Mesodermal cell (in vitro differentiated cells): Measurements from ENCODE around the gene PGLYRP3.

ENCODE experiments used
- H3K27ac ChIP-seq: 2 replicates; pipeline ENCODE4 v1.7.0; 2013; ENCODE audit warnings: mild to moderate bottlenecking, low read depth, low read length, moderate library complexity; ENCODE audit not compliant: severe bottlenecking
- H3K36me3 ChIP-seq: 2 replicates; pipeline ENCODE4 v1.7.1; 2013; ENCODE audit warnings: mild to moderate bottlenecking, low read length, moderate library complexity; ENCODE audit not compliant: control insufficient read depth, insufficient read depth
- H3K4me1 ChIP-seq: one replicate; pipeline ENCODE4 v1.7.1; 2013; ENCODE audit warnings: mild to moderate bottlenecking, low read length; ENCODE audit not compliant: insufficient read depth, control insufficient read depth, poor library complexity, severe bottlenecking
- H3K4me3 ChIP-seq: 2 replicates; pipeline ENCODE4 v1.7.0; 2013; ENCODE audit warnings: low read length, control low read depth, mild to moderate bottlenecking; ENCODE audit not compliant: insufficient read depth, poor library complexity, severe bottlenecking; ENCODE audit errors: extremely low read depth
- H3K9me3 ChIP-seq: 2 replicates; pipeline ENCODE4 v1.7.1; 2013; ENCODE audit warnings: mild to moderate bottlenecking, low read length, moderate library complexity; ENCODE audit not compliant: control insufficient read depth
- WGBS, 2 experiments: methylation state at CpG; one replicate each; pipeline ENCODE4 v1.1.5; 2013; ENCODE audit warnings: missing lambda C conversion rate in 2 of 2; ENCODE audit not compliant: insufficient coverage in 2 of 2; 5-methylcytosine and 5-hydroxymethylcytosine counted together

Gene PGLYRP3

DNA sequence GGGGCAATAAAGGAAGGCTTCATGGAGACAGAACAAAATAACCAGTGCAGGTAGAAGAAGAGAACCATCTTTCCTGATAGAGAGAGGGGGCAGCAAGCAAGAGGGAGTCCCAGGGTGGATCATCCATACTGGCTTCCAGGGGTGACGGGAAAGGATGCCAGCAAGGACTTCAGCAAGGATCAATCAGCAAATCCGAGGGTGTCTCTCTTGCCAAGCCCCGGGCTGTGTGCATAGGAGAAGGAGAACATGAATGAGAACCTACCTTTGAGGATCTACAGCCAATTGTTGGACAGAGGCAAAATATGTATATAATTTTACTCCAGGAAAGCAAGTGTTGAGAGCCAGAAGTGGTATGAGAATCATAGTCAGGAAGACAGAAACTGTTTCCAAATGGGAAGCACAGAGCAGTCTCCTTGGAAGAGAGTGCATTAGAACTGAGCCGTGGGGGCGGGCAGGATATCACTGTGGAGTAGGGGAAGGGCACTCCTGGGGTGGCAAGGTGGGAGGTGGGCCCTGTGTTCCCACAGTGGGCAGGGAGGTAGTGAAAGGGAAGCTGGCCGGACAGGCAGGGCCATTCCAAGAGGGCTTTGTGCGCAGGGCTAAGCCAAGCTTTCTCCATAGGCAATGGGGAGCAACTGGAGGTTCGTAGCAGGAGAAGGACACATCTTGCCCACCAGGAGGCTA is 43.8 kb upstream of the PGLYRP3 start:
- no peak overlapping the region for H3K4me3 ChIP-seq
- no peaks in the 10 kb centered on the region for H3K4me1 ChIP-seq
- H3K9me3 ChIP-seq = no peaks in the 10 kb centered on the region
- WGBS, 2 experiments = 87 to 93% methylated on average over 6 to 8 of the region's 8 CpGs
- H3K27ac ChIP-seq = no peak overlapping the region
- H3K36me3 ChIP-seq = no peaks in the 10 kb centered on the region

- 43 to 54% methylated on average over 6 of the region's 10 CpGs for WGBS, 2 experiments
- Histone ChIP-seq H3K27ac (no peak overlapping the region), H3K4me3 (no peak overlapping the region), H3K36me3 (no peaks in the 10 kb centered on the region), H3K4me1 (no peaks in the 10 kb centered on the region), H3K9me3 (no peaks in the 10 kb centered on the region)
Measured at GRCh38 chr1:153355445-153356071, 42.8 kb upstream of the PGLYRP3 start.

GRCh38 chr1:153354515-153355193 is 41.9 kb upstream of the PGLYRP3 start:
- Histone ChIP-seq H3K4me1 (no peaks in the 10 kb centered on the region), H3K27ac (no peak overlapping the region), H3K9me3 (no peaks in the 10 kb centered on the region), H3K4me3 (no peak overlapping the region), H3K36me3 (no peaks in the 10 kb centered on the region)
- 88 to 89% methylated on average over 5 to 8 of the region's 8 CpGs for WGBS, 2 experiments

GRCh38 chr1:153353226-153353947 is 40.6 kb upstream of the PGLYRP3 start:
- Histone ChIP-seq H3K4me3 (no peak overlapping the region), H3K27ac (no peak overlapping the region), H3K9me3 (no peaks in the 10 kb centered on the region), H3K4me1 (no peaks in the 10 kb centered on the region), H3K36me3 (no peaks in the 10 kb centered on the region)
- 85 to 88% methylated on average over 5 to 7 of the region's 7 CpGs for WGBS, 2 experiments

DNA sequence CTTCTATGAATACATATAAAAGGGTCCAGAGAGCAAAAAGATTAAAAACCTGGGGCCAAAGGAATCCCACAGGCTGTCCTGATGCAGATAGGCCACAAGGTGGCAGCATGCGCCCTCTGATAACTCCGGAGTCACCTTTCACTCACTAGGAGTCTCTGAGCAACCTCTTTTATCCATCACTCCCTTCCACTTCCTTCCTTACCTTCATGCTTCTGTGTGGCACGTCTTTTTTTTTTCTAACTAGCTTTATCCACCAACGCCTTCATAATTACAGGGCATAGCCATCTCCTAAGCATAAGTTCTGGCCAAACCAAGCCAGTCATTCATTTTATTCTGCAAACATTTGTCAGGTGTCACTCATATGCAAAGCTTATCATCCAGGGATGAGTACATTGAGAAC is 39.8 kb upstream of the PGLYRP3 start:
- Histone ChIP-seq H3K27ac (no peak overlapping the region), H3K4me1 (no peaks in the 10 kb centered on the region), H3K4me3 (no peak overlapping the region), H3K36me3 (no peaks in the 10 kb centered on the region), H3K9me3 (no peaks in the 10 kb centered on the region)
- WGBS, 2 experiments = 0% methylated on average over 4 of the region's 4 CpGs

GRCh38 chr1:153350321-153350957 is 37.7 kb upstream of the PGLYRP3 start:
- no CpG with 5 or more reads among the region's 1 CpG for WGBS, 2 experiments
- Histone ChIP-seq H3K36me3 (no peaks in the 10 kb centered on the region), H3K4me1 (no peaks in the 10 kb centered on the region), H3K27ac (no peak overlapping the region), H3K9me3 (no peaks in the 10 kb centered on the region), H3K4me3 (no peak overlapping the region)

DNA sequence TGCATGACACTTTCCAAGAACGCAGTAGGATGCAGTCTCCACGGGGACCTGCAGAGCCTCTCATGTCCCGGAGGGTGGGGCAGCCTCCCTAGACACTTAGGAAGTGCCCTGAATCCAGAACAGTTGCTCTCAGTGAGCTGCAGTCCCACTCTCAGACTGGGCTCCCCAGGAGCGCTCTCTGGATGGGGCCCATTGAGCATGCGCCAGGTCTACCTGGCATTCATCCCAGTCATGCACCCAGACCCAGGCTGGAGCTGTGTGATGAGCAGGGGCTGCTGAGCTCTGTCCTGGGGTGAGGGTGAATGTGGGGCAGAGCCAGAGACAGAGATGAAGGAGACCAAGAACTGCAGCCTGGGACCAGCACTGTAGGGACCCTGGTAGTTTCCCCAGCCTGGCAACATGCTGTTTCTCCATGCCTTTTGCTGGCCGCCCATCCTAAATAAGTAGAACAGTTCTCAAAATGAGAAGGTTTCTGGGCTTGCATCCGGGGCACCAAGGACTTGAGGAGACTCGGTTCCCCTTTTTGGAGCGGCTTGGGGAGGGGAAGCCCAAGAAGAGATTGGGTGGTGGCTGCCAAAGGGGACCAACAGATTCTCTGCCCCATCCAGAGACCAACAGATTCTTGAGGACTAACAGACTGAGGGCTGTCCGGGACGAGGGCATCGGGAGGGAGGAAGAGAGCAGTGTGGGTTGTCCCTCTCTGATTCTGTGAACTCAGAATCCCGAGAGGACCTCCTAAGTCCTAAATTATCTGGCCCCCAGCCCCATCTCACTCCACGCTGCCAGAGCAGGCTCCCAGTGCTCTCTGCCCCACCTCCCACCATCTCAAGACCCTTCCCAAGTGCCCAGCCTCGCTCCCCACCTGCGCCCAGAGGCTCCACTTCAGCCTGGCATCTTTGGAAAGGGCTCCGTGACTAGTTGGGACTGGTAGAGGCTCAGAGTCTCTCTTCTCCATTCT is 36.9 kb upstream of the PGLYRP3 start:
- Histone ChIP-seq H3K27ac (no peak overlapping the region), H3K4me1 (peaks cover 5% of the 10 kb centered on the region), H3K4me3 (no peak overlapping the region), H3K9me3 (no peaks in the 10 kb centered on the region), H3K36me3 (no peaks in the 10 kb centered on the region)
- WGBS, 2 experiments = 78 to 81% methylated on average over 9 to 13 of the region's 17 CpGs

GRCh38 chr1:153348511-153349362 is 36.0 kb upstream of the PGLYRP3 start, which contains the start of gene PGLYRP4:
Gene PGLYRP4 (minus strand): TSS chr1:153348841. CDS start chr1:153347932, 909 bp downstream.
- H3K36me3 ChIP-seq = no peaks in the 10 kb centered on the region
- no peak within 1 kb of the TSS for H3K4me3 ChIP-seq
- WGBS, 2 experiments = 76 to 77% methylated on average over 6 to 7 of the region's 10 CpGs
- peaks cover 14% of the 10 kb centered on the region for H3K4me1 ChIP-seq
- no peaks in the 10 kb centered on the region for H3K9me3 ChIP-seq
- H3K27ac ChIP-seq = no peak within 1 kb of the TSS

DNA sequence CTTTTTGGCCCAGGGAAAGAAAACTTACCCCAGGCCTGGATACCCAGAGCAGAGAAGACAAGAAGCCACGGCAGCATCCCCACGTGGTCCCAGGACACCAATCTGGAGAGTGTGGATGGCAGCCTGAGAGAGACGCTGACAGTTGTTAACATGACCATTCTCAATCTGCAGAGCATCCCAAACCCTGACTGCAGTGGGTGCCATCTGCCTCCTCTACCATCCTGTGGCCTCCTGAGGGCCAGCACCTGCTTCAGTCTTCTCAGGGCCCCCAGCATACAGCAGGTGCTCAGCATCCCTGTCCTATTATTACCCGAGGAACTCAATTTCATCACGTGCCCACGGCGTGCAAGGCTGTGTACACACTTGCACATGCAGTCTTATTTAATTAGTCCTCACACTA is 35.1 kb upstream of the PGLYRP3 start:
- Histone ChIP-seq H3K27ac (no peak overlapping the region), H3K4me3 (no peak overlapping the region), H3K9me3 (no peaks in the 10 kb centered on the region), H3K36me3 (no peaks in the 10 kb centered on the region), H3K4me1 (peaks cover 23% of the 10 kb centered on the region)
- WGBS, 2 experiments = 72 to 77% methylated on average over 6 to 7 of the region's 7 CpGs
